ENCODE results near the gene CCDC78.

Gene CCDC78

DNA sequence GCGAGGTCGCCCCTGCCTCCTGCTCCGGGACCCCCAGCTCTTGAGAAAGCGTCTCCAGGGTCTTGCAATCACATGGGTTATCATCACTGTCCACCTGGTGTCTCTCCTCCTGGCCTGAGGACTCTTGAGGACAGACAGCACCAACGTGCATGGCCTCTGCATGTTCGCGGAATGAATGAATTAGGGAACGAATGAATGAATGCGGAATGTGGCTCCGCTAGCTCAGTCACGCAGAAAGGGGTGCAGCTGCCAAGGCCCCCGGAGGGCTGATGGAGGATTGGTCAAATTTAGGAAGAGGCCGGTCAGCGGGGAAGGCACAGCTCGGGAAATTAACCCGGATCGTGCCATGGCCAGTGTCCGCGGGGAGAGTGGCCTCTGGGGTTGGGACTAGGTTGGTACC, 23.9 kb downstream of the CCDC78 start:
- Histone ChIP-seq H3K36me3 (ENCODE audit: low read depth) (no peaks in the 10 kb centered on the region), H3K4me1 (ENCODE audit: insufficient read depth, poor library complexity, severe bottlenecking) (peaks cover 3% of the 10 kb centered on the region), H3K9me3 (ENCODE audit: severe bottlenecking) (no peaks in the 10 kb centered on the region), H3K4me3 (ENCODE audit: severe bottlenecking) (no peak overlapping the region), H3K27ac (ENCODE audit: poor library complexity, severe bottlenecking) (no peak overlapping the region), H3K27me3 (ENCODE audit: insufficient read depth, poor library complexity, severe bottlenecking) (no peaks in the 10 kb centered on the region)
- DNase-seq (ENCODE audit: low spot score), result no peak
- ATAC-seq (ENCODE audit: low read depth), result no peak
- TF ChIP-seq, protein P1, sequence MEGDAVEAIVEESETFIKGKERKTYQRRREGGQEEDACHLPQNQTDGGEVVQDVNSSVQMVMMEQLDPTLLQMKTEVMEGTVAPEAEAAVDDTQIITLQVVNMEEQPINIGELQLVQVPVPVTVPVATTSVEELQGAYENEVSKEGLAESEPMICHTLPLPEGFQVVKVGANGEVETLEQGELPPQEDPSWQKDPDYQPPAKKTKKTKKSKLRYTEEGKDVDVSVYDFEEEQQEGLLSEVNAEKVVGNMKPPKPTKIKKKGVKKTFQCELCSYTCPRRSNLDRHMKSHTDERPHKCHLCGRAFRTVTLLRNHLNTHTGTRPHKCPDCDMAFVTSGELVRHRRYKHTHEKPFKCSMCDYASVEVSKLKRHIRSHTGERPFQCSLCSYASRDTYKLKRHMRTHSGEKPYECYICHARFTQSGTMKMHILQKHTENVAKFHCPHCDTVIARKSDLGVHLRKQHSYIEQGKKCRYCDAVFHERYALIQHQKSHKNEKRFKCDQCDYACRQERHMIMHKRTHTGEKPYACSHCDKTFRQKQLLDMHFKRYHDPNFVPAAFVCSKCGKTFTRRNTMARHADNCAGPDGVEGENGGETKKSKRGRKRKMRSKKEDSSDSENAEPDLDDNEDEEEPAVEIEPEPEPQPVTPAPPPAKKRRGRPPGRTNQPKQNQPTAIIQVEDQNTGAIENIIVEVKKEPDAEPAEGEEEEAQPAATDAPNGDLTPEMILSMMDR (IDR thresholded peaks at IDR 0.05; ENCODE audit: poor library complexity, severe bottlenecking), result no peak

DNA sequence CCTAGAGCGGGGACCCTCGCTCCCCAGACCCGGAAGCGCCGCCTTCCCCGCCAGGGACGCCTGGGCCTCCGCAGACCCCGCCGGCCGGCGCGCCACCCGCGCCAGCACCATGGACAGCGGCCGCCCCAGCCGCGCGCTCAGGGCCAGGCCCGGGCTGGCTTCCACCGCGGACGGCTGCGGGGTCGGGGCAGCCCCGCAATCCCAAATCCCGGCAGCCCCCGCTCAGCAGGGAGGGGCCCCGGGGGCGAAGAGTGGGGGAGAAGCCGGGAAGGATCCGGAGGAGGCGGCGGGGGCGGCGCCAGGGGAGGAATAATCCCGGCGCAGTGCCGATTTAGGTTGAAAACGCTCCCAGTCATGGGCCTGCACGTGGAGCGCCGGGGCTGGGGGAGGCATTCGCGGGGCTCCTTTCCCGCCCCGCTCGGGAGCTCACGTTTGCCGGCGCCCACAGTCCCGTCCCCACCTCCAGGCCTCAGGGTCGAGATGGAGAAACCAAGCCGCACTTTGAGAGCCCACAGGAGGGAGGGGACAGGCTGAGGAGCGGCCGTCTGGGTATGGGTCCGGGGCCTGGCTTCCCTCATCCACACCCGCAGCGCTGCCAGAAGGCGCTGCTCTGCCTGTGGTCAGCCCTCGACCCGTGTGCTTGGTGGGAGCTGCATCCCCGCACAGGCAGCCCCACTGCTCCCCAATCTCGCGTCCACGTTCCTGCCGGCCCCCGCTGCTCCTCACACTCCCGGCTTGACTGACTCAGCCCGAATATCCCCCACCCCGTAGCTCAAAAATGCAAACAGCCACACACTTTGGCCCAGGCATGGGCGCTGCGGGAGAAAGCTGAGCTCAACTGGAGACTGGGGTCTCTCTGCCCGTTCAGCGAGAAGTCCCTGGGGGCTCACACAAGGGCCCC, 25.3 kb downstream of the CCDC78 start:
- TF ChIP-seq, protein P1 (IDR thresholded peaks at IDR 0.05; ENCODE audit: poor library complexity, severe bottlenecking), result no peak
- ATAC-seq (ENCODE audit: low read depth) (0 out of 3 replicates have a peak, but pooled peaks have one; percentile 16), DNase-seq (ENCODE audit: low spot score) (no peak)
- no peak overlapping the region for H3K4me3 ChIP-seq (ENCODE audit: severe bottlenecking)
- H3K9me3 ChIP-seq (ENCODE audit: severe bottlenecking), result no peaks in the 10 kb centered on the region
- no peak overlapping the region for H3K27ac ChIP-seq (ENCODE audit: poor library complexity, severe bottlenecking)
- H3K36me3 ChIP-seq (ENCODE audit: low read depth), result no peaks in the 10 kb centered on the region
- no peaks in the 10 kb centered on the region for H3K4me1 ChIP-seq (ENCODE audit: insufficient read depth, poor library complexity, severe bottlenecking)
- H3K27me3 ChIP-seq (ENCODE audit: insufficient read depth, poor library complexity, severe bottlenecking), result no peaks in the 10 kb centered on the region

DNA sequence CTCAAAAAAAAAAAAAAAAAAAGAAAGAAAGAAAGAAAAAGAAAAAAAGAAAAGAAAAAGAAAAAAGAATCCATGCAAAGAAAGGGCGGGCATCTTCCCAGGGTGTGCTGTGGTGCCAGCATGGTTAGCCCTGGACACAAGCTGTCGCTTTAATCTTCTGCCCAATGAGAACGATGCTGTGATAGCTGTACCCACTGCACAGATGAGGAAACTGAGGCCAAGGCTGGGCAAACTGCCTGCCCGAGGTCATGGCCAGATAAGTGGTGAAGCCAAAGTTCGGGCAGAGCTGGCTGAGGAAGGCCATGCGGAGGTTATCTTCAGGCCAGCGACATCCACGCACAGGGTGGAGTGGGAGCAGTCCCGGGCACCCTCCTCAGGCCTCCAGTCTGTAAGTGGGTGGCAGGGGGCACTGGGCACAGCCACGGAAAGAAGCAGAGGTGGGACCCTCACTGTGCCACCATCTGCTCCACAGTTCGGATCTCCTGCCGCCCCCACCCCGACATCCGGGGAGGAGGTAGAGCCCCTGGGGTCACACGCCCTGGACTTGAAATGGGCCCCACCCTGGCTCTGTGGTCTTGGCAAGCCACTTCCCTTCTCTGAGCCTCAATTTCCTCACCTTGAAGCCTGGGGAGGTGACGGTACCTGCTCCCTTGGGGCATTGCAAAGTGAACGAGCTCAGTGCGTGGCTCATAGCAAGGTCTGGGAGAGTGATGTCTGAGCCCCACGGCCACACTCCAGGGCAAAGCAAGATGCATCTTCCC, 27.2 kb downstream of the CCDC78 start:
- DNase-seq (ENCODE audit: low spot score) (no peak), ATAC-seq (ENCODE audit: low read depth) (no peak)
- TF ChIP-seq, protein P1 (IDR thresholded peaks at IDR 0.05; ENCODE audit: poor library complexity, severe bottlenecking), result no peak
- Histone ChIP-seq H3K27ac (ENCODE audit: poor library complexity, severe bottlenecking) (no peak overlapping the region), H3K9me3 (ENCODE audit: severe bottlenecking) (no peaks in the 10 kb centered on the region), H3K4me3 (ENCODE audit: severe bottlenecking) (no peak overlapping the region), H3K4me1 (ENCODE audit: insufficient read depth, poor library complexity, severe bottlenecking) (no peaks in the 10 kb centered on the region), H3K27me3 (ENCODE audit: insufficient read depth, poor library complexity, severe bottlenecking) (no peaks in the 10 kb centered on the region), H3K36me3 (ENCODE audit: low read depth) (no peaks in the 10 kb centered on the region)

DNA sequence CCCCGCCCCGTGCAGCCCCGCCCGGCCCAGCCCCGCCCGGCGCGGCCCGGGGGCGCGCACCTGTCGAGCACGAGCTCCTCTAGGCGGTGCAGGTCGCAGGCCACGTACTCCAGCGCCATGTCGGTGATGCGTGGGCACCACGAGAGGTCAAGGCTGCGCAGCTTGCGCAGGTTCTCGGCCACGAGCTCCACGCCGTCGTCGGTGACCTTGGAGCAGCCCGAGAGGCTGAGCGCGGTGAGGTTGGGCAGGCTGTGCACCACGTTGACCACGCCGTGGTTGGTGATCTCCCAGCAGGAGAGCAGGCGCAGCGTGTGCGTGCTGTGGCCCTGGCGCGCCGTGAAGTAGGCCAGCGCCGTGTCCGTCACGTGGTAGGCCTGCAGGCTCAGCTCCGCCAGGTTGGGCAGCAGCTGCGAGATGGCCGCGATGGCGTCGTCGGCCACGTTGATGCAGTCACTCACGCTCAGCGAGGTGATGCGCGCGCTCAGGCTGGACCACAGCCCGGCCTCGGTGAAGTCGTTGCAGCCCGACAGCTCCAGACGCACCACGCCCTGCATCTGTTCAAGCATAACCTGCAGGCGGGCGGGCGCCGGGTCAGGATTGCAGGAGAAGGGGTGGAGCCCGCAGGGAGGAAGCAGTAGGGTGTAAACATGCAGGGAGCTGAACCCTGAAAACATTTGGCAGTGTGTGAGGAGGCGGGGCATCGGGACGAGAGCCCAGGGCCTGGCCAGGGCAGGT, 30.7 kb downstream of the CCDC78 start:
- DNase-seq (ENCODE audit: low spot score), result peak; percentile 95
- Histone ChIP-seq H3K27me3 (ENCODE audit: insufficient read depth, poor library complexity, severe bottlenecking) (no peaks in the 10 kb centered on the region), H3K9me3 (ENCODE audit: severe bottlenecking) (no peaks in the 10 kb centered on the region), H3K4me3 (ENCODE audit: severe bottlenecking) (peak overlapping the region; percentile 37), H3K27ac (ENCODE audit: poor library complexity, severe bottlenecking) (peak overlapping the region; percentile 48), H3K36me3 (ENCODE audit: low read depth) (no peaks in the 10 kb centered on the region), H3K4me1 (ENCODE audit: insufficient read depth, poor library complexity, severe bottlenecking) (no peaks in the 10 kb centered on the region)
- TF ChIP-seq, protein P1 (IDR thresholded peaks at IDR 0.05; ENCODE audit: poor library complexity, severe bottlenecking), result no peak
- peak; percentile 76 for ATAC-seq (ENCODE audit: low read depth)

Data from RWPE2 (cell line).